KBM-7 (cell line): ENCODE data around the gene SGCG.
"Not testable (repeated sequence)": the region's sequence is repeated elsewhere in the genome, so short reads cannot be mapped to it uniquely, and the experiment has no call there.

ENCODE experiments used
- DNase-seq: peaks from one replicate; pipeline ENCODE4 v3.0.0-alpha.2; 2015
- in situ Hi-C: fragments of 300-500 bp; cut with MboI; formaldehyde crosslinking; loops from 2 replicates; pipeline ENCODE4 v1.14.3; 2020; ENCODE audit warnings: low sequenced_read_pairs, low pct_unique_long_range_greater_than_20kb, mixed read lengths

Gene SGCG, protein sequence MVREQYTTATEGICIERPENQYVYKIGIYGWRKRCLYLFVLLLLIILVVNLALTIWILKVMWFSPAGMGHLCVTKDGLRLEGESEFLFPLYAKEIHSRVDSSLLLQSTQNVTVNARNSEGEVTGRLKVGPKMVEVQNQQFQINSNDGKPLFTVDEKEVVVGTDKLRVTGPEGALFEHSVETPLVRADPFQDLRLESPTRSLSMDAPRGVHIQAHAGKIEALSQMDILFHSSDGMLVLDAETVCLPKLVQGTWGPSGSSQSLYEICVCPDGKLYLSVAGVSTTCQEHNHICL

GRCh38 chr13:23180711-23181110 lies at the start of gene SGCG:
Gene SGCG (plus strand): TSS chr13:23180979. CDS start chr13:23203695, 22,716 bp downstream.
- in situ Hi-C loops, result no loop called here
- DNase-seq, result no peak

DNA sequence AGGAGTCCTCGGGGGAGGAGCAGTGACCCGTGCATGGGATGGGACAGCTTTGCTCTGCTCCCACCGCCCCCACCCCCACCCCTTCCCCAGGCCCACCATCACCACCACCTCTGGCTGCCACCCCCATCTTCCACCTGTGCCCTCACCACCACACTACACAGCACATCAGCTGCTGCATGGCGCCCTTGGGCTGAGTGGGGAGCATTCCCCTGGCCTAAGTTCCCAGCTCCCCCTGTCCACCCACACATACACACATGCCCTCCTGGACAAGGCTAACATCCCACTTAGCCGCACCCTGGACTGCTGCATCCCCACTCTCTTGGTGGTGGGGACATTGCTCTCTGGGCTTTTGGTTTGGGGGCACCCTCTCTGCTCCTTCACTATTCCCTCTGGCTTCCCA lies 46.2 kb upstream of the SGCG start:
- in situ Hi-C loops, result no loop called here
- no peak for DNase-seq

DNA sequence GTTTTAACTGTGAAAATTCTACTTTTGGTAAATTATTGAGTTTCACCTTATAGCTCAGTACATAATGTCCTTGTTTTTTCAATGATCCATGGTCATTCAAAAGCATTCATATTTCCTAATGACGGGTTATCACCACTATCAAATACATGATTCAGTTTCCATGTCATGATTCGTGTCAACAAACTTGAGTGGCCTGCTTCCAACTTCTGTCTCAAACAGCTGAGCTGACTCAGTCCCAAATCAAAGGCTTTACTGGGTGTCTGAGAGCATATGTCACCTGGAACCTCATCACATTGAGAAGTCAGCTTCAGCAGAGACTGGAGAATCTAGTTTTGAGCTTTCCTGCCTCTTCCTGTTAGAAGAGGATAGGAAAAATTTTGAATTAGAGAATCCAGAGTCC lies 40.3 kb upstream of the SGCG start:
- in situ Hi-C loops, result no loop called here

GRCh38 chr13:23141964-23142363 lies 38.8 kb upstream of the SGCG start:
- DNase-seq, result no peak
- in situ Hi-C loops, result no loop called here

More for the DNA sequence above, 40.3 kb upstream of the SGCG start:
- no peak for DNase-seq

GRCh38 chr13:23142607-23143006 lies 38.2 kb upstream of the SGCG start:
- DNase-seq, in situ Hi-C loops: not testable (repeated sequence)

- in situ Hi-C loops, result no loop called here
- no peak for DNase-seq
Observed at GRCh38 chr13:23144431-23144830, 36.3 kb upstream of the SGCG start.

GRCh38 chr13:23146006-23146405 lies 34.8 kb upstream of the SGCG start:
- no peak for DNase-seq
- in situ Hi-C loops, result no loop called here

DNA sequence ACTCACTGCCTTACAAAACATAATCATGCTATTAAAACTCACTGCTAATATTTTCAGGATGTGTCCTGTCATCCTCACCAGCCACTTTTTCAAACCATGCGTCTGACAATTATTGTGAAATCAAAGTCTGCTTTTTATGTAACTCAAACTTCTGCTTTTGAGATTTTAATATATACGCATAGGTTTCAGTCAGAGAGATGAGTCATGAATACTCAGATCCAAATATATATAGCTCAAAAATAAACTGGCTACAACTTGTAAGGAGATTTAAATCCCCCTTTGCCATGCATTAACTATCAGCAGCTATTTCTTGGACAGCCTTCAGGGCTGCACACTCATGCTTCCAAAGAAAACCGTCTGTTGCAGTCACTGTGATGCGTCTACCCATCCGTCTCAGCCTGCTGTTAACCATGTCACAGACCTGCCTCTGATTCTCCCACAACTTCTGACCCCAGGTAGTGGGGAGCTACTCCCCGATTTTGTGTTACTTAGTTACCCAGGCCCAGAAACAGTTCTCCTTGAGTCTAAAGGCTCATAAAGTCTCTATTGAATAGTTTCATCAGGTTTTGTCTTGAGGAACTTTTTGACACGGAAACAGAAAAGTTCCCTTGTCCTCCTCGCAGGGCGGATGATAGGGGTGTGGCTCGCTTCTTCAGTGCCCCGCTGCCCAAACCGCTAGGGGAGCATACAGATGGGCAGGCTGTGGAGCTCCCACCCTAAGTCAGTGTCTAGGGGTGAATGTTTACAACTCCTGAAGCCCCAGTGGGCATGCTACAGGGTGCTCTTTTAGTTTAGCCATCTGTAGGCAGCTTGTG lies 33.8 kb upstream of the SGCG start:
- DNase-seq, result peak; percentile 12
- in situ Hi-C loops, result no loop called here

- in situ Hi-C loops, result no loop called here
- DNase-seq, result no peak
Observed at GRCh38 chr13:23147827-23148226, 33.0 kb upstream of the SGCG start.

GRCh38 chr13:23157781-23158180 lies 23.0 kb upstream of the SGCG start:
- DNase-seq, result no peak
- in situ Hi-C loops, result no loop called here

GRCh38 chr13:23159205-23159759 lies 21.5 kb upstream of the SGCG start:
- peak; percentile 11 for DNase-seq
- in situ Hi-C loops, result no loop called here

- no peak for DNase-seq
- in situ Hi-C loops, result no loop called here
Observed at GRCh38 chr13:23159760-23160637, 20.8 kb upstream of the SGCG start.

GRCh38 chr13:23160638-23161480 lies 19.9 kb upstream of the SGCG start:
- in situ Hi-C loops, result no loop called here
- DNase-seq, result no peak

DNA sequence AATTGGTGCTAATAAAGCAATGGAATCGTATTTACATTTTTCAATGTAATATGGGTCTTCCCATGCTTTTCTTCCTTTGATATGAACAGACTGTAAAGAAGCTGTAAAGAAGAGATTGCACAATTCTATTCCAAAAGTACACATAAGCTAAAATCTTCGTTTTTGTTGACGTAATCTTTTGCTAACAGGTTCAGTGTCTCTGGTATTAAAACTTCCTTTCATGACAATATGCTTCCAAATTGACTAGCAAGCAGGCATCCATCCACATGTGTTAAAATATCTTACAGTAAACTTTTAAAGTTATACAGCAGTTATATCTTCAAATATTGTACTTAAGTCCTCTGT lies 19.3 kb upstream of the SGCG start:
- no peak for DNase-seq
- in situ Hi-C loops, result no loop called here

GRCh38 chr13:23175920-23176319 lies 4.9 kb upstream of the SGCG start:
- in situ Hi-C loops, result no loop called here
- DNase-seq, result no peak

DNA sequence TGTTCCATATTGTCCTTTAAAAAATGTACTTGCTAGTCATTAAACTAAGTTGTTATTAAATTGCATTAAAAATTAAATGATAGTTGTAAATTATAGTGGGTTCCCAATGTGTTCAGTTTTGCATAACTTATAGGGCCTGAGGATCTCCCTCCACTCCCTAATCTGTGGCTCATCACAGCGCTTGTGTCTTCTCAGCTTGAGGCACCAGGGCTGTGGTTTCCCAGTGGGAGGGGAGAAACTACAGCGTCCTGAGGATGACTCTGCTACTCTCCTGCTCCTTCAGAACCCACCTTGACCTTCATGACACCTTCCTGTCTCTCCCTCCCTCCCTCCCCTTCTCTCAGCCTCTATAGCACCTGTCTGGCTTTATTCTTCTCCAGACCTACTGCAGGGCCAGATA lies 1.4 kb downstream of the SGCG start:
- in situ Hi-C loops, result no loop called here
- no peak for DNase-seq

DNA sequence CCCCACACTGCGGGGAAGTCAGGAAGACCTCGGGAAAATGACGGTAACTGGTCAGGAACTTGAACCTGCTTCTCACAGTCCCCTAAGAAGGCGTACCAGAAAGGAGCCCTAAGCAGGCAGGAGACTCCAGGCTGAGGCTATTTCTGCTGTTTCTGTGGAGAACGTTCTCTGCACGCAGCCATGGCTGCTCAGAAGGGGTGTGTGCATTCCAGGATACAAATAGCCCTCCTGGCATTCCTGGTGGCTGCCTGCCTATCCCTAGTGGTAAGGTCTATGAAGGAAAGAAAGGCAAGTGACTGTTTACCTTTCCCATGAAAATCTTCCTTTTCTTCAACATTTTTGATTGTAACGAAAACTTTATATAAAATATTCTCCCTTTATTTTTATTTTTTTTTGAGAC lies 2.5 kb downstream of the SGCG start:
- in situ Hi-C loops, result no loop called here
- DNase-seq, result no peak

- in situ Hi-C loops, result no loop called here
- DNase-seq, result no peak
Observed at GRCh38 chr13:23185542-23185941, 4.8 kb downstream of the SGCG start.

GRCh38 chr13:23201870-23202269 lies 21.1 kb downstream of the SGCG start:
- DNase-seq, result no peak
- in situ Hi-C loops, result no loop called here
